K562 (cell line): ENCODE results near the gene RGS14. TPM values are rescaled to one million over a fixed set of nuclear protein-coding genes. Genes with fewer than 3 reads are reported as not detected.

Experiments
- ATAC-seq: fragments of 200-7000 bp; cut with Tn5 transposase; 3 replicates; pipeline ENCODE4 v1.9.1; 2020; ENCODE audit warnings: moderate library complexity
- BruUV-seq: library from RNA; stranded (reverse); fragments of 400-500 nt; replicated peaks from 2 replicates; lab custom pipeline; 2021; lab: Mats Ljungman, UMichigan
- CTCF ChIA-PET: fragments of 300-600 bp; formaldehyde crosslinking; extraction: SDS; loops from one replicate; lab custom pipeline; 2021; ENCODE audit warnings: low intra/inter-chr PET ratio; lab: Yijun Ruan, JAX
- POLR2A ChIA-PET: fragments of 300-600, 350-650 bp; sonication (Branson Sonifier 250); formaldehyde crosslinking; extraction: SDS; loops from one replicate; lab custom pipeline; 2021; ENCODE audit warnings: antibody characterized with exemption, inconsistent platforms; lab: Yijun Ruan, JAX
- DNase-seq, 4 experiments: peaks; one replicate each; pipeline versions ENCODE4 v3.0.0 to v3.0.0-alpha.2; 2011 to 2018; ENCODE audit warnings: low spot score in 3 of 4, mixed read lengths in 3 of 4; ENCODE audit errors: extremely low read depth in 1 of 4
- FAIRE-seq: peaks from 2 replicates; lab custom pipeline; 2011; peaks lifted over from hg19 to GRCh38; lab: Jason Lieb, UNC
- H2AFZ ChIP-seq: 2 replicates; pipeline ENCODE4 v1.6.0; 2011; ENCODE audit warnings: low read depth, low read length, control low read depth, inconsistent platforms
- H3K27ac ChIP-seq: fragments of 200-600 bp; 3 replicates; pipeline ENCODE4 v1.8.0; 2011; ENCODE audit warnings: low read depth, mild to moderate bottlenecking, control low read depth, inconsistent platforms, low read length, moderate library complexity, mixed read lengths; ENCODE audit errors: extremely low read depth
- H3K27me3 ChIP-seq, 2 experiments: fragments of 300-600 bp in 1 of 2; 2 replicates in 1 of 2; 3 replicates in 1 of 2; pipeline versions ENCODE4 v1.6.0 to v1.8.0; 2011; ENCODE audit warnings: inconsistent platforms in 2 of 2, low read length in 2 of 2, mild to moderate bottlenecking in 1 of 2, mixed read lengths in 1 of 2, moderate library complexity in 1 of 2; ENCODE audit not compliant: control insufficient read depth in 2 of 2, insufficient read depth in 2 of 2
- H3K36me3 ChIP-seq: fragments of 300-600 bp; 3 replicates; pipeline ENCODE4 v1.8.0; 2011; ENCODE audit warnings: mild to moderate bottlenecking, low read length, inconsistent platforms; ENCODE audit not compliant: control insufficient read depth, insufficient read depth
- H3K4me1 ChIP-seq, 2 experiments: fragments of 200-600 bp in 1 of 2; replicated peaks in 1 of 2; 2 replicates in 1 of 2; 3 replicates in 1 of 2; pipeline versions ENCODE4 v1.5.1 to v1.8.0; 2011; ENCODE audit warnings: inconsistent platforms in 2 of 2, low read length in 2 of 2, mild to moderate bottlenecking in 1 of 2, mixed read lengths in 1 of 2, moderate library complexity in 1 of 2; ENCODE audit not compliant: control insufficient read depth in 2 of 2, insufficient read depth in 2 of 2
- H3K4me2 ChIP-seq: 2 replicates; pipeline ENCODE4 v1.6.1; 2011; ENCODE audit warnings: low read length, control low read depth, inconsistent platforms, mixed read lengths; ENCODE audit not compliant: insufficient read depth
- H3K4me3 ChIP-seq: fragments of 200-600 bp; sonication (generic), shearing (Covaris generic); 2 replicates; pipeline ENCODE4 v1.5.1; 2016; ENCODE audit warnings: control low read depth, inconsistent platforms
- H3K79me2 ChIP-seq: fragments of 200-600 bp; 3 replicates; pipeline ENCODE4 v1.8.0; 2011; ENCODE audit warnings: low read length, inconsistent platforms; ENCODE audit not compliant: control insufficient read depth, insufficient read depth
- H3K9ac ChIP-seq, 2 experiments: 2 replicates each; pipeline versions ENCODE4 v1.6.0 to v1.6.1; 2011; ENCODE audit warnings: low read depth in 2 of 2, low read length in 2 of 2, control low read depth in 1 of 2, inconsistent platforms in 1 of 2, mild to moderate bottlenecking in 1 of 2, mixed read lengths in 1 of 2; ENCODE audit not compliant: insufficient read depth in 1 of 2
- H3K9me1 ChIP-seq: one replicate; pipeline ENCODE4 v1.6.0; 2011; ENCODE audit warnings: inconsistent platforms, mild to moderate bottlenecking, low read length, moderate library complexity; ENCODE audit not compliant: control insufficient read depth, insufficient read depth
- H3K9me3 ChIP-seq: replicated peaks from 2 replicates; pipeline ENCODE4 v1.5.1; 2011; ENCODE audit warnings: low read depth, low read length, inconsistent platforms; ENCODE audit not compliant: control insufficient read depth, insufficient read depth
- H4K20me1 ChIP-seq: replicated peaks from 2 replicates; pipeline ENCODE4 v1.6.1; 2011; ENCODE audit warnings: low read length, inconsistent platforms, mixed read lengths; ENCODE audit not compliant: control insufficient read depth, insufficient read depth
- FOXJ3 ChIP-seq: sonication (generic); formaldehyde crosslinking; IDR thresholded peaks from 2 replicates; pipeline ENCODE4 v1.4.0; 2020; ENCODE audit warnings: mild to moderate bottlenecking, missing genetic modification reagents
- LEF1 ChIP-seq: fragments of 450-650 bp; IDR thresholded peaks from 2 replicates; pipeline ENCODE4 v1.6.1; 2016; ENCODE audit warnings: mild to moderate bottlenecking
- SRF ChIP-seq, 2 experiments: fragments of 250-450, 450-650 bp in 1 of 2; sonication (Bioruptor Pico) in 1 of 2; sonication (generic) in 1 of 2; formaldehyde crosslinking; IDR thresholded peaks; 2 replicates each; pipeline versions ENCODE4 v1.5.0 to v1.5.1; 2020 to 2022; ENCODE audit warnings: mild to moderate bottlenecking in 1 of 2, missing genetic modification reagents in 1 of 2
- ZBED1 ChIP-seq: IDR thresholded peaks from 2 replicates; pipeline ENCODE4 v1.6.1; 2014
- ZNF133 ChIP-seq: fragments of 250-450 bp; sonication (Bioruptor Pico); IDR thresholded peaks from 2 replicates; pipeline ENCODE4 v1.4.0; 2020; ENCODE audit warnings: mild to moderate bottlenecking
- ZNF584 ChIP-seq: fragments of 200-800 bp; sonication (Bioruptor generic); IDR thresholded peaks from 2 replicates; pipeline ENCODE4 v1.6.1; 2016; ENCODE audit warnings: low read depth, mild to moderate bottlenecking, missing genetic modification characterization, missing compliant biosample characterization
- WGBS: fragments of 100-300 bp; shearing (Covaris generic); methylation state at CpG from one replicate; pipeline ENCODE4 v1.1.6; 2016; ENCODE audit warnings: low coverage, mixed read lengths; ENCODE audit not compliant: insufficient coverage; ENCODE audit errors: missing lambda C conversion rate; 5-methylcytosine and 5-hydroxymethylcytosine counted together
- in situ Hi-C: fragments of 300-500 bp; cut with MboI; formaldehyde crosslinking; loops from 4 replicates; pipeline ENCODE4 v1.15.0; 2018; ENCODE audit warnings: inconsistent platforms, mixed read lengths
- intact Hi-C: fragments of 100-400 bp; cut with micrococcal nuclease; formaldehyde crosslinking; loops from 2 replicates; pipeline ENCODE4 v1.14.2; 2022
- polyA plus RNA-seq, 8 experiments: library from polyadenylated mRNA; depleted of rRNA in 4 of 8; stranded (reverse) in 5 of 8; unstranded in 3 of 8; fragments of >200 nt; fragmentation: Nextera tagmentation in 2 of 8; fragmentation: Illumina TruSeq in 1 of 8; extraction: Ambion mirVana in 2 of 8; extraction: Trizol in 1 of 8; gene quantifications; 2 replicates each; pipeline versions ENCODE4 v1.2.1 to v1.2.3, GENCODE V29; 2011 to 2014; ENCODE audit warnings: inconsistent platforms in 1 of 8, missing spikeins in 1 of 8
- total RNA-seq, 7 experiments: library from RNA; depleted of rRNA in 6 of 7; stranded (reverse); fragments of >200 nt in 6 of 7; fragmentation: Illumina TruSeq in 2 of 7; extraction: Trizol in 2 of 7; gene quantifications; 2 replicates each; pipeline versions ENCODE4 v1.2.1 to v1.2.3, GENCODE V29; 2011 to 2021; ENCODE audit warnings: low replicate concordance in 1 of 7
- TF ChIP-seq, protein P1 (sequence below), 3 experiments: fragments of 200-800 bp in 1 of 3; fragments of 250-450 bp in 1 of 3; fragments of 450-650 bp in 1 of 3; sonication (Bioruptor Pico) in 1 of 3; sonication (Bioruptor generic) in 1 of 3; formaldehyde crosslinking in 1 of 3; IDR thresholded peaks; 2 replicates each; pipeline versions ENCODE4 v1.6.1 to v1.8.0; 2016 to 2022; ENCODE audit warnings: mild to moderate bottlenecking in 2 of 3, missing genetic modification characterization in 2 of 3, missing compliant biosample characterization in 1 of 3, moderate library complexity in 1 of 3
- TF ChIP-seq, protein P2 (sequence below): fragments of 450-650 bp; IDR thresholded peaks from 2 replicates; pipeline ENCODE4 v1.6.1; 2016; ENCODE audit warnings: missing biosample characterization, missing genetic modification characterization
- TF ChIP-seq, protein P3 (sequence below): IDR thresholded peaks from 3 replicates; pipeline ENCODE4 v1.6.1; 2011; ENCODE audit warnings: borderline replicate concordance, mild to moderate bottlenecking; ENCODE audit not compliant: insufficient read length, insufficient read depth

RGS14 gene
- total and polyA plus RNA-seq, 9 of the 15 experiments (the other 6 are each of a cell fraction or from before 2014, with no cell fraction given) = 0.28 to 75.9 (median 34.5) TPM

DNA sequence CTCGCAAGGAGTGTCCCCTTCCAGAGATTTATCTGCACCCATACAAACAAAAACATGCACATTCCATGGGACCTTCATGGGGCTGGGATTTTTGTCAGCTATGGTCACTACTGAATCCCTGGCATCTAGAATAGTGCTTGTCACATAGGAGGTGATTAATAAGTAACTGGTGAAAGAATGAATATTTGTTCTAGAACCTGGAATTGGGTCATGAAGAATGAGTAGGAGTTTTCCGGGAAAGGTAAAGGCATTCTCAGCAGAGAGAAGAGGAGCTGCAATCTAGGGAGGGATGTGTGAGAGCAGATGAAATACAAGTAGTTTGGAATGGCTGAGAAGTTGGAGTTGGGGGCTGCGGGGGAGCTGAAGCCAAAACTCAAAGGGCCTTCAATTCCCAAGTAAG lies 3.5 kb upstream of the RGS14 start:
- H3K79me2 ChIP-seq = peaks cover 23% of the 10 kb centered on the region
- H3K36me3 ChIP-seq = peaks cover 12% of the 10 kb centered on the region; the same call in 2 of the 3 replicates
- H3K27ac ChIP-seq = no peak overlapping the region
- H3K9me3 ChIP-seq = 0 out of 2 replicates have a peak, but pooled peaks cover 3% of the 10 kb centered on the region
- DNase-seq (no peak), FAIRE-seq (no peak), ATAC-seq (no peak)
- POLR2A ChIA-PET = no interaction called here
- TF ChIP-seq ZNF584 (CRISPR knock-in tag) (no peak), FOXJ3 (CRISPR knock-in tag) (no peak), LEF1 (no peak), ZBED1 (no peak), ZNF133 (CRISPR knock-in tag) (no peak), SRF (CRISPR knock-in tag; IDR thresholded peaks at IDR 0.05) (no peak)
- TF ChIP-seq, protein P1, sequence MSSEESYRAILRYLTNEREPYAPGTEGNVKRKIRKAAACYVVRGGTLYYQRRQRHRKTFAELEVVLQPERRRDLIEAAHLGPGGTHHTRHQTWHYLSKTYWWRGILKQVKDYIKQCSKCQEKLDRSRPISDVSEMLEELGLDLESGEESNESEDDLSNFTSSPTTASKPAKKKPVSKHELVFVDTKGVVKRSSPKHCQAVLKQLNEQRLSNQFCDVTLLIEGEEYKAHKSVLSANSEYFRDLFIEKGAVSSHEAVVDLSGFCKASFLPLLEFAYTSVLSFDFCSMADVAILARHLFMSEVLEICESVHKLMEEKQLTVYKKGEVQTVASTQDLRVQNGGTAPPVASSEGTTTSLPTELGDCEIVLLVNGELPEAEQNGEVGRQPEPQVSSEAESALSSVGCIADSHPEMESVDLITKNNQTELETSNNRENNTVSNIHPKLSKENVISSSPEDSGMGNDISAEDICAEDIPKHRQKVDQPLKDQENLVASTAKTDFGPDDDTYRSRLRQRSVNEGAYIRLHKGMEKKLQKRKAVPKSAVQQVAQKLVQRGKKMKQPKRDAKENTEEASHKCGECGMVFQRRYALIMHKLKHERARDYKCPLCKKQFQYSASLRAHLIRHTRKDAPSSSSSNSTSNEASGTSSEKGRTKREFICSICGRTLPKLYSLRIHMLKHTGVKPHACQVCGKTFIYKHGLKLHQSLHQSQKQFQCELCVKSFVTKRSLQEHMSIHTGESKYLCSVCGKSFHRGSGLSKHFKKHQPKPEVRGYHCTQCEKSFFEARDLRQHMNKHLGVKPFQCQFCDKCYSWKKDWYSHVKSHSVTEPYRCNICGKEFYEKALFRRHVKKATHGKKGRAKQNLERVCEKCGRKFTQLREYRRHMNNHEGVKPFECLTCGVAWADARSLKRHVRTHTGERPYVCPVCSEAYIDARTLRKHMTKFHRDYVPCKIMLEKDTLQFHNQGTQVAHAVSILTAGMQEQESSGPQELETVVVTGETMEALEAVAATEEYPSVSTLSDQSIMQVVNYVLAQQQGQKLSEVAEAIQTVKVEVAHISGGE (CRISPR knock-in tag; IDR thresholded peaks at IDR 0.05) = no peak
- TF ChIP-seq, protein P2, sequence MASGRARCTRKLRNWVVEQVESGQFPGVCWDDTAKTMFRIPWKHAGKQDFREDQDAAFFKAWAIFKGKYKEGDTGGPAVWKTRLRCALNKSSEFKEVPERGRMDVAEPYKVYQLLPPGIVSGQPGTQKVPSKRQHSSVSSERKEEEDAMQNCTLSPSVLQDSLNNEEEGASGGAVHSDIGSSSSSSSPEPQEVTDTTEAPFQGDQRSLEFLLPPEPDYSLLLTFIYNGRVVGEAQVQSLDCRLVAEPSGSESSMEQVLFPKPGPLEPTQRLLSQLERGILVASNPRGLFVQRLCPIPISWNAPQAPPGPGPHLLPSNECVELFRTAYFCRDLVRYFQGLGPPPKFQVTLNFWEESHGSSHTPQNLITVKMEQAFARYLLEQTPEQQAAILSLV (tag) = no peak
- TF ChIP-seq, protein P3, sequence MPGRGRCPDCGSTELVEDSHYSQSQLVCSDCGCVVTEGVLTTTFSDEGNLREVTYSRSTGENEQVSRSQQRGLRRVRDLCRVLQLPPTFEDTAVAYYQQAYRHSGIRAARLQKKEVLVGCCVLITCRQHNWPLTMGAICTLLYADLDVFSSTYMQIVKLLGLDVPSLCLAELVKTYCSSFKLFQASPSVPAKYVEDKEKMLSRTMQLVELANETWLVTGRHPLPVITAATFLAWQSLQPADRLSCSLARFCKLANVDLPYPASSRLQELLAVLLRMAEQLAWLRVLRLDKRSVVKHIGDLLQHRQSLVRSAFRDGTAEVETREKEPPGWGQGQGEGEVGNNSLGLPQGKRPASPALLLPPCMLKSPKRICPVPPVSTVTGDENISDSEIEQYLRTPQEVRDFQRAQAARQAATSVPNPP = no peak
- no TSS peak for BruUV-seq
- peaks cover 15 to 37% of the 10 kb centered on the region in 2 experiments; a peak in 4 of 5 replicates for H3K4me1 ChIP-seq
- H3K4me3 ChIP-seq = no peak overlapping the region
- no peaks in the 10 kb centered on the region for H3K9me1 ChIP-seq
- no peaks in the 10 kb centered on the region for H3K27me3 ChIP-seq
- WGBS = 31% methylated on average over 3 of the region's 3 CpGs
- in situ Hi-C loops (no loop called here), intact Hi-C loops (no loop called here)
- no peaks in the 10 kb centered on the region for H4K20me1 ChIP-seq
- CTCF ChIA-PET = no interaction called here
- H3K4me2 ChIP-seq = no peak overlapping the region
- no peak overlapping the region for H3K9ac ChIP-seq
- H2AFZ ChIP-seq = no peak overlapping the region
